HepG2 (cell line): ENCODE measurements around the gene FCRLA. TPM values are rescaled to one million over a fixed set of nuclear protein-coding genes. Genes with fewer than 3 reads are reported as not detected.

Experiments used
- ATAC-seq: fragments of 200-7000 bp; cut with Tn5 transposase; 3 replicates; pipeline ENCODE4 v1.9.1; 2020; ENCODE audit warnings: mild to moderate bottlenecking, moderate library complexity
- BruUV-seq: library from RNA; stranded (reverse); fragments of 400-500 nt; replicated peaks from 2 replicates; lab custom pipeline; 2021; lab: Mats Ljungman, UMichigan
- CTCF ChIA-PET: fragments of 300-600 bp; formaldehyde crosslinking; extraction: SDS; loops from one replicate; lab custom pipeline; 2021; ENCODE audit warnings: low total read pairs, inconsistent platforms, low intra/inter-chr PET ratio; lab: Yijun Ruan, JAX
- POLR2A ChIA-PET: fragments of 350-600 bp; sonication (Branson Sonifier 250); formaldehyde crosslinking; loops from one replicate; lab custom pipeline; 2020; ENCODE audit warnings: antibody characterized with exemption, inconsistent platforms; lab: Yijun Ruan, JAX
- DNase-seq: peaks from one replicate; pipeline ENCODE4 v3.0.0-alpha.2; 2015; ENCODE audit warnings: low spot score
- FAIRE-seq: peaks from 3 replicates; lab custom pipeline; 2011; peaks lifted over from hg19 to GRCh38; lab: Jason Lieb, UNC
- H2AFZ ChIP-seq: one replicate; pipeline ENCODE4 v1.6.1; 2011; ENCODE audit warnings: low read length, inconsistent platforms
- H3K27ac ChIP-seq: fragments of 300-600 bp; 3 replicates; pipeline ENCODE4 v1.8.0; 2011; ENCODE audit warnings: mixed run types, mild to moderate bottlenecking, mixed read lengths, low read length, inconsistent platforms; ENCODE audit not compliant: insufficient read depth; ENCODE audit errors: extremely low read length
- H3K27me3 ChIP-seq, 2 experiments: fragments of 200-600 bp in 1 of 2; 2 replicates in 1 of 2; 3 replicates in 1 of 2; pipeline versions ENCODE4 v1.6.0 to v1.8.0; 2011; ENCODE audit warnings: low read length in 2 of 2, mild to moderate bottlenecking in 2 of 2, moderate library complexity in 2 of 2, inconsistent platforms in 1 of 2; ENCODE audit not compliant: insufficient read depth in 2 of 2, control insufficient read depth in 1 of 2
- H3K36me3 ChIP-seq, 2 experiments: fragments of 200-600 bp in 1 of 2; replicated peaks in 1 of 2; 2 replicates in 1 of 2; 3 replicates in 1 of 2; pipeline versions ENCODE4 v1.5.1 to v1.8.0; 2011; ENCODE audit warnings: low read length in 2 of 2, inconsistent platforms in 1 of 2; ENCODE audit not compliant: insufficient read depth in 2 of 2, control insufficient read depth in 1 of 2
- H3K4me1 ChIP-seq: 2 replicates; pipeline ENCODE4 v1.5.1; 2012; ENCODE audit warnings: low read length, inconsistent platforms; ENCODE audit not compliant: insufficient read depth
- H3K4me2 ChIP-seq: 2 replicates; pipeline ENCODE4 v1.6.0; 2011; ENCODE audit warnings: low read depth, low read length, inconsistent platforms
- H3K4me3 ChIP-seq, 3 experiments: fragments of 200-600 bp in 1 of 3; sonication (generic), shearing (Covaris generic) in 1 of 3; replicated peaks in 1 of 3; 2 replicates each; pipeline ENCODE4 v1.5.1; 2011 to 2016; ENCODE audit warnings: low read length in 3 of 3, inconsistent platforms in 2 of 3, low read depth in 2 of 3, mild to moderate bottlenecking in 2 of 3, control low read depth in 1 of 3, mixed read lengths in 1 of 3; ENCODE audit not compliant: insufficient read depth in 1 of 3
- H3K79me2 ChIP-seq: one replicate; pipeline ENCODE4 v1.6.1; 2011; ENCODE audit warnings: low read length, inconsistent platforms; ENCODE audit not compliant: insufficient read depth
- H3K9ac ChIP-seq: 2 replicates; pipeline ENCODE4 v1.6.0; 2011; ENCODE audit warnings: mild to moderate bottlenecking, low read depth, low read length, inconsistent platforms; ENCODE audit not compliant: insufficient read depth
- H3K9me3 ChIP-seq: 2 replicates; pipeline ENCODE4 v1.5.1; 2012; ENCODE audit warnings: mild to moderate bottlenecking, low read length
- H4K20me1 ChIP-seq: 2 replicates; pipeline ENCODE4 v1.6.0; 2011; ENCODE audit warnings: inconsistent platforms, mild to moderate bottlenecking, low read length, moderate library complexity; ENCODE audit not compliant: insufficient read depth
- LCORL ChIP-seq, 2 experiments: fragments of 450-650 bp in 1 of 2; sonication (generic) in 1 of 2; formaldehyde crosslinking in 1 of 2; IDR thresholded peaks; 2 replicates each; pipeline versions ENCODE4 v1.5.0 to v1.6.1; 2017 to 2020; ENCODE audit warnings: antibody characterized with exemption in 1 of 2, missing genetic modification reagents in 1 of 2
- MIXL1 ChIP-seq: IDR thresholded peaks from 2 replicates; pipeline ENCODE4 v1.6.1; 2016
- MLLT10 ChIP-seq: sonication (generic); formaldehyde crosslinking; IDR thresholded peaks from 2 replicates; pipeline ENCODE4 v1.4.0; 2020; ENCODE audit warnings: missing genetic modification reagents
- MTF1 ChIP-seq: sonication (generic); formaldehyde crosslinking; IDR thresholded peaks from 2 replicates; pipeline ENCODE4 v1.5.0; 2020; ENCODE audit warnings: missing genetic modification reagents
- MYC ChIP-seq: sonication (generic); formaldehyde crosslinking; IDR thresholded peaks from 2 replicates; pipeline ENCODE4 v1.9.0; 2021; ENCODE audit warnings: missing genetic modification reagents, borderline replicate concordance
- NR3C1 ChIP-seq: sonication (generic); formaldehyde crosslinking; IDR thresholded peaks from 2 replicates; pipeline ENCODE4 v1.4.0; 2020; ENCODE audit warnings: missing genetic modification reagents
- TAF1 ChIP-seq: sonication (generic); formaldehyde crosslinking; IDR thresholded peaks from 2 replicates; pipeline ENCODE4 v1.4.0; 2020; ENCODE audit warnings: missing genetic modification reagents
- TSC22D2 ChIP-seq: sonication (generic); formaldehyde crosslinking; IDR thresholded peaks from 2 replicates; pipeline ENCODE4 v1.5.1; 2020; ENCODE audit warnings: missing genetic modification reagents, mild to moderate bottlenecking, borderline replicate concordance
- ZKSCAN5 ChIP-seq: sonication (generic); formaldehyde crosslinking; IDR thresholded peaks from 2 replicates; pipeline ENCODE4 v1.5.1; 2020; ENCODE audit warnings: mild to moderate bottlenecking, missing genetic modification reagents
- ZNF343 ChIP-seq: sonication (generic); formaldehyde crosslinking; IDR thresholded peaks from 2 replicates; pipeline ENCODE4 v1.4.0; 2020; ENCODE audit warnings: mild to moderate bottlenecking, missing genetic modification reagents
- ZNF530 ChIP-seq: sonication (generic); formaldehyde crosslinking; IDR thresholded peaks from 2 replicates; pipeline ENCODE4 v1.5.0; 2020; ENCODE audit warnings: low read depth, mild to moderate bottlenecking, missing genetic modification reagents
- ZSCAN31 ChIP-seq: sonication (generic); formaldehyde crosslinking; IDR thresholded peaks from 2 replicates; pipeline ENCODE4 v1.5.0; 2020; ENCODE audit warnings: low read depth, mild to moderate bottlenecking, missing genetic modification reagents
- WGBS: methylation state at CpG from one replicate; pipeline ENCODE4 v1.1.6; 2017; ENCODE audit warnings: low lambda C conversion rate; 5-methylcytosine and 5-hydroxymethylcytosine counted together
- in situ Hi-C: cut with HindIII; loops from 2 replicates; pipeline ENCODE4 v1.10.0; 2017; ENCODE audit warnings: low pct_unique_long_range_greater_than_20kb; ENCODE audit not compliant: extremely low pct_ligation_motif_present
- intact Hi-C: fragments of 100-400 bp; cut with micrococcal nuclease; formaldehyde crosslinking; loops from one replicate; pipeline ENCODE4 v1.10.0; 2022; ENCODE audit not compliant: unreplicated experiment
- polyA plus RNA-seq, 8 experiments: library from polyadenylated mRNA; depleted of rRNA in 3 of 8; stranded (reverse) in 7 of 8; unstranded in 1 of 8; fragments of >200 nt; fragmentation: Illumina TruSeq in 4 of 8; extraction: Trizol in 4 of 8; gene quantifications; 2 replicates each; pipeline versions ENCODE4 v1.2.1 to v1.2.3, GENCODE V29; 2011 to 2016; ENCODE audit warnings: low read depth in 4 of 8, missing spikeins in 1 of 8, mixed read lengths in 1 of 8; ENCODE audit not compliant: insufficient read depth in 1 of 8
- total RNA-seq, 5 experiments: library from RNA; depleted of rRNA; stranded (reverse); fragments of >200 nt; fragmentation: Illumina TruSeq; extraction: Trizol; gene quantifications; 2 replicates each; pipeline ENCODE4 v1.2.3, GENCODE V29; 2016; ENCODE audit warnings: low read depth in 1 of 5
- TF ChIP-seq, protein P1 (sequence below): conservative IDR thresholded peaks from 2 replicates; pipeline ENCODE4 v1.6.1; 2018; ENCODE audit warnings: missing genetic modification reagents
- TF ChIP-seq, protein P2 (sequence below): sonication (generic); formaldehyde crosslinking; IDR thresholded peaks from 2 replicates; pipeline ENCODE4 v1.4.0; 2020; ENCODE audit warnings: mild to moderate bottlenecking, missing genetic modification reagents
- TF ChIP-seq, protein P3 (sequence below), 2 experiments: IDR thresholded peaks; 2 replicates each; pipeline ENCODE4 v1.6.1; 2011 to 2012; ENCODE audit warnings: low read length in 2 of 2, borderline replicate concordance in 1 of 2, low read depth in 1 of 2, mild to moderate bottlenecking in 1 of 2, moderate library complexity in 1 of 2

FCRLA gene
- total and polyA plus RNA-seq, 2 of the 13 experiments (the other 11 are each of a cell fraction or from before 2014, with no cell fraction given) = not detected

DNA sequence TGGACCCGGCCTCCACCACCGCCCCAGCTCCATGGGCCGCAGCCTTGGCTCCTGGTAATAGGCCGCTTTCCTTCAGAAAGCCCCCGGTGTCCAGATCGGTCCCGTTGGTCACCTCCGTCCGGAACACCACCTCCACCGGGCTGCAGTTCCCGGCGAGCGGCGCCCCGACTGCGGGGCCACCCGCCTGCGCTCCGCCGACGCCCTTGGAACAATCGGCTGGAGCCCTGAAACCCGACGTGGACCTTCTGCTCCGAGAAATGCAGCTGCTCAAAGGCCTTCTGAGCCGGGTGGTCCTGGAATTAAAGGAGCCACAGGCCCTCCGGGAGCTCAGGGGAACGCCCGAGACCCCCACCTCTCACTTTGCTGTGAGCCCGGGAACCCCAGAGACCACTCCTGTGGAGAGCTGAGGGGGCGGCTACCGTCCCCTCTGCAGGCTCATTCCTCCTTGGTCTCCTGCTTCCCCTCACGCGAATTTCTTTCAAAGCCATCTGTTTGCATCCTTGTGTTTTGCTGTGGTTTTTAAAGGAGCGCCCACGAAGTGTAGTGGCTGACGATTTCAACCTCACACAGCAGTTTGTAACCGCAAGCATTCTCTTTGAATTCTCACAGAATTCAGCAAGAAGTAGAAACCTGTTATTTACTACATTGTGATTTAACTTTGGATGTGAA lies 20.4 kb downstream of the FCRLA start:
- Histone ChIP-seq H3K9me3 (no peaks in the 10 kb centered on the region), H3K4me2 (peak overlapping the region; percentile 69), H3K36me3 (no peaks in the 10 kb centered on the region), H3K9ac (peak overlapping the region; percentile 44; the same call in 1 of the 2 replicates), H3K4me1 (peaks cover 19% of the 10 kb centered on the region), H3K79me2 (no peaks in the 10 kb centered on the region), H4K20me1 (no peaks in the 10 kb centered on the region), H3K27ac (no peak overlapping the region), H3K4me3 (peak overlapping the region; percentile 56 to 75 (median 69)), H2AFZ (peak overlapping the region; percentile 46), H3K27me3 (peaks cover 0 to 45% of the 10 kb centered on the region in 2 experiments; a peak in 3 of 5 replicates)
- no peak for FAIRE-seq
- POLR2A ChIA-PET = interaction anchor here (1.0 to 2.5 kb wide), 4 partner anchors 22 to 115 kb away, joined by 3 to 15 read pairs (median 3); partner anchors contain the start of gene DUSP12
- DNase-seq = no peak
- in situ Hi-C loops (no loop called here), intact Hi-C loops (no loop called here)
- 10% methylated on average over 14 of the region's 38 CpGs for WGBS
- TSS peak; percentile 85 for BruUV-seq
- CTCF ChIA-PET = no interaction called here
- peak; percentile 5; the same call in 2 of the 3 replicates for ATAC-seq
- no peak for TF ChIP-seq LCORL (IDR thresholded peaks at IDR 0.05)
- 0 out of 2 replicates have a peak, but pooled peaks have one; percentile 31 for TF ChIP-seq LCORL (CRISPR knock-in tag; IDR thresholded peaks at IDR 0.05)
- TF ChIP-seq MLLT10 (CRISPR knock-in tag) = no peak
- no peak for TF ChIP-seq ZNF530 (CRISPR knock-in tag)
- TF ChIP-seq NR3C1 (CRISPR knock-in tag) = no peak
- no peak for TF ChIP-seq ZKSCAN5
- TF ChIP-seq, protein P1, sequence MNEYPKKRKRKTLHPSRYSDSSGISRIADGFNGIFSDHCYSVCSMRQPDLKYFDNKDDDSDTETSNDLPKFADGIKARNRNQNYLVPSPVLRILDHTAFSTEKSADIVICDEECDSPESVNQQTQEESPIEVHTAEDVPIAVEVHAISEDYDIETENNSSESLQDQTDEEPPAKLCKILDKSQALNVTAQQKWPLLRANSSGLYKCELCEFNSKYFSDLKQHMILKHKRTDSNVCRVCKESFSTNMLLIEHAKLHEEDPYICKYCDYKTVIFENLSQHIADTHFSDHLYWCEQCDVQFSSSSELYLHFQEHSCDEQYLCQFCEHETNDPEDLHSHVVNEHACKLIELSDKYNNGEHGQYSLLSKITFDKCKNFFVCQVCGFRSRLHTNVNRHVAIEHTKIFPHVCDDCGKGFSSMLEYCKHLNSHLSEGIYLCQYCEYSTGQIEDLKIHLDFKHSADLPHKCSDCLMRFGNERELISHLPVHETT = no peak
- TF ChIP-seq, protein P2, sequence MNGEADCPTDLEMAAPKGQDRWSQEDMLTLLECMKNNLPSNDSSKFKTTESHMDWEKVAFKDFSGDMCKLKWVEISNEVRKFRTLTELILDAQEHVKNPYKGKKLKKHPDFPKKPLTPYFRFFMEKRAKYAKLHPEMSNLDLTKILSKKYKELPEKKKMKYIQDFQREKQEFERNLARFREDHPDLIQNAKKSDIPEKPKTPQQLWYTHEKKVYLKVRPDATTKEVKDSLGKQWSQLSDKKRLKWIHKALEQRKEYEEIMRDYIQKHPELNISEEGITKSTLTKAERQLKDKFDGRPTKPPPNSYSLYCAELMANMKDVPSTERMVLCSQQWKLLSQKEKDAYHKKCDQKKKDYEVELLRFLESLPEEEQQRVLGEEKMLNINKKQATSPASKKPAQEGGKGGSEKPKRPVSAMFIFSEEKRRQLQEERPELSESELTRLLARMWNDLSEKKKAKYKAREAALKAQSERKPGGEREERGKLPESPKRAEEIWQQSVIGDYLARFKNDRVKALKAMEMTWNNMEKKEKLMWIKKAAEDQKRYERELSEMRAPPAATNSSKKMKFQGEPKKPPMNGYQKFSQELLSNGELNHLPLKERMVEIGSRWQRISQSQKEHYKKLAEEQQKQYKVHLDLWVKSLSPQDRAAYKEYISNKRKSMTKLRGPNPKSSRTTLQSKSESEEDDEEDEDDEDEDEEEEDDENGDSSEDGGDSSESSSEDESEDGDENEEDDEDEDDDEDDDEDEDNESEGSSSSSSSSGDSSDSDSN (CRISPR knock-in tag) = peak; percentile 18; the same call in 1 of the 2 replicates
- no peak for TF ChIP-seq MIXL1
- TF ChIP-seq, protein P3, sequence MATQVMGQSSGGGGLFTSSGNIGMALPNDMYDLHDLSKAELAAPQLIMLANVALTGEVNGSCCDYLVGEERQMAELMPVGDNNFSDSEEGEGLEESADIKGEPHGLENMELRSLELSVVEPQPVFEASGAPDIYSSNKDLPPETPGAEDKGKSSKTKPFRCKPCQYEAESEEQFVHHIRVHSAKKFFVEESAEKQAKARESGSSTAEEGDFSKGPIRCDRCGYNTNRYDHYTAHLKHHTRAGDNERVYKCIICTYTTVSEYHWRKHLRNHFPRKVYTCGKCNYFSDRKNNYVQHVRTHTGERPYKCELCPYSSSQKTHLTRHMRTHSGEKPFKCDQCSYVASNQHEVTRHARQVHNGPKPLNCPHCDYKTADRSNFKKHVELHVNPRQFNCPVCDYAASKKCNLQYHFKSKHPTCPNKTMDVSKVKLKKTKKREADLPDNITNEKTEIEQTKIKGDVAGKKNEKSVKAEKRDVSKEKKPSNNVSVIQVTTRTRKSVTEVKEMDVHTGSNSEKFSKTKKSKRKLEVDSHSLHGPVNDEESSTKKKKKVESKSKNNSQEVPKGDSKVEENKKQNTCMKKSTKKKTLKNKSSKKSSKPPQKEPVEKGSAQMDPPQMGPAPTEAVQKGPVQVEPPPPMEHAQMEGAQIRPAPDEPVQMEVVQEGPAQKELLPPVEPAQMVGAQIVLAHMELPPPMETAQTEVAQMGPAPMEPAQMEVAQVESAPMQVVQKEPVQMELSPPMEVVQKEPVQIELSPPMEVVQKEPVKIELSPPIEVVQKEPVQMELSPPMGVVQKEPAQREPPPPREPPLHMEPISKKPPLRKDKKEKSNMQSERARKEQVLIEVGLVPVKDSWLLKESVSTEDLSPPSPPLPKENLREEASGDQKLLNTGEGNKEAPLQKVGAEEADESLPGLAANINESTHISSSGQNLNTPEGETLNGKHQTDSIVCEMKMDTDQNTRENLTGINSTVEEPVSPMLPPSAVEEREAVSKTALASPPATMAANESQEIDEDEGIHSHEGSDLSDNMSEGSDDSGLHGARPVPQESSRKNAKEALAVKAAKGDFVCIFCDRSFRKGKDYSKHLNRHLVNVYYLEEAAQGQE (IDR thresholded peaks at IDR 0.05; ENCODE audit: borderline replicate concordance in 1 of 2, low read depth in 1 of 2, low read length in 2 of 2) = no peak
- peak; percentile 8; the same call in 1 of the 2 replicates for TF ChIP-seq TAF1 (CRISPR knock-in tag)
- TF ChIP-seq MYC = no peak
- TF ChIP-seq MTF1 (CRISPR knock-in tag) = no peak
- no peak for TF ChIP-seq ZNF343 (CRISPR knock-in tag)
- TF ChIP-seq ZSCAN31 (CRISPR knock-in tag) = no peak
- no peak for TF ChIP-seq TSC22D2 (CRISPR knock-in tag)
